HepG2 (cell line): ENCODE data around the gene CLEC16A. TPM values are rescaled to one million over a fixed set of nuclear protein-coding genes. Genes with fewer than 3 reads are reported as not detected.

Source experiments
- ATAC-seq: fragments of 200-7000 bp; cut with Tn5 transposase; 3 replicates; pipeline ENCODE4 v1.9.1; 2020; ENCODE audit warnings: mild to moderate bottlenecking, moderate library complexity
- BruUV-seq: library from RNA; stranded (reverse); fragments of 400-500 nt; replicated peaks from 2 replicates; lab custom pipeline; 2021; lab: Mats Ljungman, UMichigan
- CTCF ChIA-PET: fragments of 300-600 bp; formaldehyde crosslinking; extraction: SDS; loops from one replicate; lab custom pipeline; 2021; ENCODE audit warnings: low total read pairs, inconsistent platforms, low intra/inter-chr PET ratio; lab: Yijun Ruan, JAX
- POLR2A ChIA-PET: fragments of 350-600 bp; sonication (Branson Sonifier 250); formaldehyde crosslinking; loops from one replicate; lab custom pipeline; 2020; ENCODE audit warnings: antibody characterized with exemption, inconsistent platforms; lab: Yijun Ruan, JAX
- DNase-seq: peaks from one replicate; pipeline ENCODE4 v3.0.0-alpha.2; 2015; ENCODE audit warnings: low spot score
- FAIRE-seq: peaks from 3 replicates; lab custom pipeline; 2011; peaks lifted over from hg19 to GRCh38; lab: Jason Lieb, UNC
- H2AFZ ChIP-seq: one replicate; pipeline ENCODE4 v1.6.1; 2011; ENCODE audit warnings: low read length, inconsistent platforms
- H3K27ac ChIP-seq: fragments of 300-600 bp; 3 replicates; pipeline ENCODE4 v1.8.0; 2011; ENCODE audit warnings: mixed run types, mild to moderate bottlenecking, mixed read lengths, low read length, inconsistent platforms; ENCODE audit not compliant: insufficient read depth; ENCODE audit errors: extremely low read length
- H3K27me3 ChIP-seq, 2 experiments: fragments of 200-600 bp in 1 of 2; 2 replicates in 1 of 2; 3 replicates in 1 of 2; pipeline versions ENCODE4 v1.6.0 to v1.8.0; 2011; ENCODE audit warnings: low read length in 2 of 2, mild to moderate bottlenecking in 2 of 2, moderate library complexity in 2 of 2, inconsistent platforms in 1 of 2; ENCODE audit not compliant: insufficient read depth in 2 of 2, control insufficient read depth in 1 of 2
- H3K36me3 ChIP-seq, 2 experiments: fragments of 200-600 bp in 1 of 2; replicated peaks in 1 of 2; 2 replicates in 1 of 2; 3 replicates in 1 of 2; pipeline versions ENCODE4 v1.5.1 to v1.8.0; 2011; ENCODE audit warnings: low read length in 2 of 2, inconsistent platforms in 1 of 2; ENCODE audit not compliant: insufficient read depth in 2 of 2, control insufficient read depth in 1 of 2
- H3K4me1 ChIP-seq: 2 replicates; pipeline ENCODE4 v1.5.1; 2012; ENCODE audit warnings: low read length, inconsistent platforms; ENCODE audit not compliant: insufficient read depth
- H3K4me2 ChIP-seq: 2 replicates; pipeline ENCODE4 v1.6.0; 2011; ENCODE audit warnings: low read depth, low read length, inconsistent platforms
- H3K4me3 ChIP-seq, 3 experiments: fragments of 200-600 bp in 1 of 3; sonication (generic), shearing (Covaris generic) in 1 of 3; replicated peaks in 1 of 3; 2 replicates each; pipeline ENCODE4 v1.5.1; 2011 to 2016; ENCODE audit warnings: low read length in 3 of 3, inconsistent platforms in 2 of 3, low read depth in 2 of 3, mild to moderate bottlenecking in 2 of 3, control low read depth in 1 of 3, mixed read lengths in 1 of 3; ENCODE audit not compliant: insufficient read depth in 1 of 3
- H3K79me2 ChIP-seq: one replicate; pipeline ENCODE4 v1.6.1; 2011; ENCODE audit warnings: low read length, inconsistent platforms; ENCODE audit not compliant: insufficient read depth
- H3K9ac ChIP-seq: 2 replicates; pipeline ENCODE4 v1.6.0; 2011; ENCODE audit warnings: mild to moderate bottlenecking, low read depth, low read length, inconsistent platforms; ENCODE audit not compliant: insufficient read depth
- H3K9me3 ChIP-seq: 2 replicates; pipeline ENCODE4 v1.5.1; 2012; ENCODE audit warnings: mild to moderate bottlenecking, low read length
- H4K20me1 ChIP-seq: 2 replicates; pipeline ENCODE4 v1.6.0; 2011; ENCODE audit warnings: inconsistent platforms, mild to moderate bottlenecking, low read length, moderate library complexity; ENCODE audit not compliant: insufficient read depth
- ATF7 ChIP-seq, 2 experiments: fragments of 450-650 bp in 1 of 2; sonication (generic) in 1 of 2; formaldehyde crosslinking in 1 of 2; IDR thresholded peaks; 2 replicates each; pipeline versions ENCODE4 v1.4.0 to v1.6.1; 2016 to 2020; ENCODE audit warnings: antibody characterized with exemption in 1 of 2, mild to moderate bottlenecking in 1 of 2, missing genetic modification reagents in 1 of 2
- CREB1 ChIP-seq, 2 experiments: fragments of 450-650 bp in 1 of 2; IDR thresholded peaks; 2 replicates each; pipeline ENCODE4 v1.6.1; 2016 to 2017; ENCODE audit warnings: control low read depth in 1 of 2, mild to moderate bottlenecking in 1 of 2, missing compliant biosample characterization in 1 of 2, missing genetic modification characterization in 1 of 2
- FOXC1 ChIP-seq: sonication (generic); formaldehyde crosslinking; IDR thresholded peaks from 2 replicates; pipeline ENCODE4 v1.8.0; 2022; ENCODE audit warnings: mild to moderate bottlenecking, missing genetic modification reagents, borderline replicate concordance
- HIVEP1 ChIP-seq: sonication (generic); formaldehyde crosslinking; IDR thresholded peaks from 2 replicates; pipeline ENCODE4 v1.4.0; 2020; ENCODE audit warnings: mild to moderate bottlenecking, missing genetic modification reagents
- HOXA9 ChIP-seq: sonication (generic); formaldehyde crosslinking; IDR thresholded peaks from 2 replicates; pipeline ENCODE4 v1.8.1; 2022; ENCODE audit warnings: missing genetic modification reagents, mild to moderate bottlenecking, moderate library complexity, borderline replicate concordance
- KLF16 ChIP-seq, 2 experiments: sonication (generic) in 1 of 2; formaldehyde crosslinking in 1 of 2; IDR thresholded peaks; 2 replicates each; pipeline versions ENCODE4 v1.6.1 to v1.8.0; 2016 to 2023; ENCODE audit warnings: missing genetic modification reagents in 2 of 2, missing compliant biosample characterization in 1 of 2
- MAZ ChIP-seq, 2 experiments: sonication (generic) in 1 of 2; formaldehyde crosslinking in 1 of 2; IDR thresholded peaks; 2 replicates each; pipeline versions ENCODE4 v1.5.0 to v1.6.1; 2012 to 2020; ENCODE audit warnings: low read depth in 2 of 2, mild to moderate bottlenecking in 2 of 2, borderline replicate concordance in 1 of 2, improper control_type of control experiment in 1 of 2, low read length in 1 of 2, missing genetic modification reagents in 1 of 2, moderate library complexity in 1 of 2
- XRCC5 ChIP-seq: fragments of 200-400 bp; formaldehyde crosslinking; optimal IDR thresholded peaks from 2 replicates; pipeline ENCODE3; 2017; ENCODE audit warnings: mild to moderate bottlenecking, low read length
- ZFY ChIP-seq: sonication (generic); formaldehyde crosslinking; IDR thresholded peaks from 2 replicates; pipeline ENCODE4 v1.4.0; 2020; ENCODE audit warnings: missing genetic modification reagents
- WGBS: methylation state at CpG from one replicate; pipeline ENCODE4 v1.1.6; 2017; ENCODE audit warnings: low lambda C conversion rate; 5-methylcytosine and 5-hydroxymethylcytosine counted together
- in situ Hi-C: cut with HindIII; loops from 2 replicates; pipeline ENCODE4 v1.10.0; 2017; ENCODE audit warnings: low pct_unique_long_range_greater_than_20kb; ENCODE audit not compliant: extremely low pct_ligation_motif_present
- intact Hi-C: fragments of 100-400 bp; cut with micrococcal nuclease; formaldehyde crosslinking; loops from one replicate; pipeline ENCODE4 v1.10.0; 2022; ENCODE audit not compliant: unreplicated experiment
- polyA plus RNA-seq, 8 experiments: library from polyadenylated mRNA; depleted of rRNA in 3 of 8; stranded (reverse) in 7 of 8; unstranded in 1 of 8; fragments of >200 nt; fragmentation: Illumina TruSeq in 4 of 8; extraction: Trizol in 4 of 8; gene quantifications; 2 replicates each; pipeline versions ENCODE4 v1.2.1 to v1.2.3, GENCODE V29; 2011 to 2016; ENCODE audit warnings: low read depth in 4 of 8, missing spikeins in 1 of 8, mixed read lengths in 1 of 8; ENCODE audit not compliant: insufficient read depth in 1 of 8
- total RNA-seq, 5 experiments: library from RNA; depleted of rRNA; stranded (reverse); fragments of >200 nt; fragmentation: Illumina TruSeq; extraction: Trizol; gene quantifications; 2 replicates each; pipeline ENCODE4 v1.2.3, GENCODE V29; 2016; ENCODE audit warnings: low read depth in 1 of 5
- TF ChIP-seq, protein P1 (sequence below): sonication (generic); formaldehyde crosslinking; conservative IDR thresholded peaks from 2 replicates; pipeline ENCODE4 v1.8.1; 2023; ENCODE audit warnings: missing genetic modification reagents

Gene CLEC16A
- total and polyA plus RNA-seq, 2 of the 13 experiments (the other 11 are each of a cell fraction or from before 2014, with no cell fraction given), result 8.5 to 10.3 TPM

DNA sequence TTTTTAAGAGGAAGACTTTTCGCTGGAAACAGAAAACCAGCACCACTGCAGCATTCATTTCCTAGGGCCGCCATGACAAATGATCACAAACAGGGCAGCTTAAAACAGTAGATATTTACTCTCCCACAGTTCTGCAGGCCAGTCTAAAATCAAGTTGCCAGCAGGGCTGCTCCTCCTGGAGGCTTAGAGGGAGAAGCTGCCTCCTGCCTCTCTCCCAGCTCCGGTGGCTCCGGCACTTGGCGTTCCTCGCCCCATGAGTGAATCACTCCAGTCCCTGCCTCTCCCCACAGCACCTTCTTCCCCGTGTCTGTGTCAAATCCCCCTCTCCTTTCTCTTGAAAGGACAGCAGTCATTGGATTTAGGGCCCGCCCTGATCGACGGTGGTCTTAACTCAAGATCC lies 239.6 kb downstream of the CLEC16A start:
- no peak overlapping the region for H3K27ac ChIP-seq
- no peak overlapping the region for H3K4me2 ChIP-seq
- intact Hi-C loops, result no loop called here
- H3K79me2 ChIP-seq, result no peaks in the 10 kb centered on the region
- H3K27me3 ChIP-seq, result peaks cover 10 to 24% of the 10 kb centered on the region in 2 experiments
- peak; percentile 19; the same call in 2 of the 3 replicates for ATAC-seq
- no peaks in the 10 kb centered on the region for H3K36me3 ChIP-seq
- DNase-seq, result no peak
- H3K9ac ChIP-seq, result no peak overlapping the region
- TF ChIP-seq KLF16 (CRISPR knock-in tag; IDR thresholded peaks at IDR 0.05), result no peak
- TF ChIP-seq MAZ (IDR thresholded peaks at IDR 0.05; ENCODE audit: borderline replicate concordance, low read depth, low read length), result no peak
- no peak for TF ChIP-seq MAZ (CRISPR knock-in tag; IDR thresholded peaks at IDR 0.05; ENCODE audit: low read depth)
- TF ChIP-seq XRCC5, result no peak
- TF ChIP-seq ZFY, result 0 out of 2 replicates have a peak, but pooled peaks have one; percentile 3
- peaks cover 11% of the 10 kb centered on the region for H3K4me1 ChIP-seq
- BruUV-seq, result no TSS peak
- no peaks in the 10 kb centered on the region for H3K9me3 ChIP-seq
- no peaks in the 10 kb centered on the region; the same call in 1 of the 2 replicates for H4K20me1 ChIP-seq
- 85% methylated on average over 10 of the region's 10 CpGs for WGBS
- CTCF ChIA-PET, result no interaction called here
- H3K4me3 ChIP-seq, result no peak overlapping the region
- no peak overlapping the region for H2AFZ ChIP-seq
- no peak for FAIRE-seq
- POLR2A ChIA-PET, result interaction anchor here (0.9 kb wide), 1 partner anchor 71 kb away, joined by 3 read pairs; no protein-coding TSS in a partner anchor
- in situ Hi-C loops, result no loop called here

DNA sequence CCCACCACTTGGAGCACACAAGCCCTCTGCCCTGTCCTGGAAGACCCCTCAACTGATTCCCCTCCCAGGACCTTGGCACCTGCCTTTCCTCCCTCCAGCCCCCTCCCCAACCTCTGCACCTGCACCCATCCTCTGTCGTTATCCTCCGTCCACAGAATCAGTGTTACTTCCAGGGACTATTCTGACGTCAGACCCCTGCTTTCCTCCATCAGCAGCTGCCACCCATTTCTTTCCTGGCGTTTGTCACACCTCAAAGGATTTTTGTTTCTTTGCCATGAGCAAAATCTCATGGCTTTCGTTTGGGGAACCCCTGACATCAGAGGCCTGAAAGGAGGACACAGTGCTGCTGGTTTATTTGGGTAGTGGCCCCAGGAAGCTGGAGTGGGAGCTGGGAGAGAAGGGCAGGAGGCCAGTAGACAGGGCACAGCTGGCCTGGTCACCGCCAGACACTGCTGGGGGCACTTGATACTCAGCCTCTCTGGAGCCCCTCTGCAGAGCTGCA lies 243.2 kb downstream of the CLEC16A start:
- FAIRE-seq (no peak), ATAC-seq (no peak; the same call in 2 of the 3 replicates), DNase-seq (no peak)
- H2AFZ ChIP-seq, result no peak overlapping the region
- no peaks in the 10 kb centered on the region for H3K79me2 ChIP-seq
- ChIA-PET CTCF (no interaction called here), POLR2A (interaction anchor here (0.5 kb wide), 1 partner anchor 12 kb away, joined by 3 read pairs; no protein-coding TSS in a partner anchor)
- TF ChIP-seq CREB1 (IDR thresholded peaks at IDR 0.05) (peak; percentile 91), CREB1 (CRISPR knock-in tag; IDR thresholded peaks at IDR 0.05) (no peak), FOXC1 (CRISPR knock-in tag) (0 out of 2 replicates have a peak, but pooled peaks have one; percentile 26), HIVEP1 (CRISPR knock-in tag) (0 out of 2 replicates have a peak, but pooled peaks have one; percentile 30), ATF7 (IDR thresholded peaks at IDR 0.05) (peak; percentile 50), ATF7 (CRISPR knock-in tag; IDR thresholded peaks at IDR 0.05) (no peak), ZFY (no peak), HOXA9 (CRISPR knock-in tag) (no peak)
- TF ChIP-seq, protein P1, sequence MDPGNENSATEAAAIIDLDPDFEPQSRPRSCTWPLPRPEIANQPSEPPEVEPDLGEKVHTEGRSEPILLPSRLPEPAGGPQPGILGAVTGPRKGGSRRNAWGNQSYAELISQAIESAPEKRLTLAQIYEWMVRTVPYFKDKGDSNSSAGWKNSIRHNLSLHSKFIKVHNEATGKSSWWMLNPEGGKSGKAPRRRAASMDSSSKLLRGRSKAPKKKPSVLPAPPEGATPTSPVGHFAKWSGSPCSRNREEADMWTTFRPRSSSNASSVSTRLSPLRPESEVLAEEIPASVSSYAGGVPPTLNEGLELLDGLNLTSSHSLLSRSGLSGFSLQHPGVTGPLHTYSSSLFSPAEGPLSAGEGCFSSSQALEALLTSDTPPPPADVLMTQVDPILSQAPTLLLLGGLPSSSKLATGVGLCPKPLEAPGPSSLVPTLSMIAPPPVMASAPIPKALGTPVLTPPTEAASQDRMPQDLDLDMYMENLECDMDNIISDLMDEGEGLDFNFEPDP (CRISPR knock-in tag), result 0 out of 2 replicates have a peak, but pooled peaks have one; percentile 65
- H3K36me3 ChIP-seq, result no peaks in the 10 kb centered on the region
- in situ Hi-C loops (no loop called here), intact Hi-C loops (no loop called here)
- H3K9ac ChIP-seq, result no peak overlapping the region
- no peaks in the 10 kb centered on the region for H4K20me1 ChIP-seq
- H3K4me3 ChIP-seq, result no peak overlapping the region
- H3K27me3 ChIP-seq, result peaks cover 12 to 48% of the 10 kb centered on the region in 2 experiments
- BruUV-seq, result no TSS peak
- peaks cover 21% of the 10 kb centered on the region for H3K4me1 ChIP-seq
- H3K9me3 ChIP-seq, result no peaks in the 10 kb centered on the region
- H3K27ac ChIP-seq, result no peak overlapping the region
- WGBS, result 31% methylated on average over 6 of the region's 6 CpGs
- H3K4me2 ChIP-seq, result no peak overlapping the region
